SK-N-SH treated with all-trans-retinoic acid at 6 μM for 48 hours (cell line): ENCODE measurements around the gene USE1.

Experiments
- ATAC-seq: fragments of 200-7000 bp; cut with Tn5 transposase; 3 replicates; pipeline ENCODE4 v1.9.1; 2020; ENCODE audit warnings: mild to moderate bottlenecking, moderate library complexity
- ARNTL ChIP-seq: fragments of 450-650 bp; formaldehyde crosslinking; IDR thresholded peaks from 2 replicates; pipeline ENCODE4 v1.5.0; 2020; ENCODE audit warnings: low read depth, mild to moderate bottlenecking, moderate library complexity, borderline replicate concordance
- BACH2 ChIP-seq: fragments of 250-450 bp; sonication (Bioruptor Pico); IDR thresholded peaks from 2 replicates; pipeline ENCODE4 v1.9.0; 2021; ENCODE audit warnings: mild to moderate bottlenecking, borderline replicate concordance
- GLIS3 ChIP-seq: fragments of 250-450 bp; sonication (Bioruptor Pico); IDR thresholded peaks from 2 replicates; pipeline ENCODE4 v1.5.0; 2020; ENCODE audit warnings: mild to moderate bottlenecking, moderate library complexity
- ISL1 ChIP-seq: fragments of 250-450 bp; sonication (Bioruptor Pico); IDR thresholded peaks from 2 replicates; pipeline ENCODE4 v2.1.2; 2022; ENCODE audit warnings: mild to moderate bottlenecking, moderate library complexity
- OSR1 ChIP-seq: fragments of 250-450 bp; sonication (Bioruptor Pico); IDR thresholded peaks from 2 replicates; pipeline ENCODE4 v1.8.0; 2022; ENCODE audit warnings: moderate library complexity, mild to moderate bottlenecking, inconsistent platforms
- PATZ1 ChIP-seq: fragments of 250-450 bp; sonication (Bioruptor Pico); IDR thresholded peaks from 2 replicates; pipeline ENCODE4 v1.8.0; 2020; ENCODE audit warnings: mild to moderate bottlenecking, moderate library complexity, borderline replicate concordance
- PPARA ChIP-seq: fragments of 250-450 bp; sonication (Bioruptor Pico); IDR thresholded peaks from 2 replicates; pipeline ENCODE4 v1.5.0; 2020; ENCODE audit warnings: mild to moderate bottlenecking, borderline replicate concordance
- RARB ChIP-seq: fragments of 250-450 bp; sonication (Bioruptor Pico); IDR thresholded peaks from 2 replicates; pipeline ENCODE4 v1.8.0; 2021; ENCODE audit warnings: mild to moderate bottlenecking, moderate library complexity
- SNAI2 ChIP-seq: fragments of 250-450 bp; sonication (Bioruptor Pico); IDR thresholded peaks from 2 replicates; pipeline ENCODE4 v1.5.0; 2020; ENCODE audit warnings: mild to moderate bottlenecking, moderate library complexity
- TCF4 ChIP-seq: fragments of 250-450 bp; sonication (Bioruptor Pico); IDR thresholded peaks from 2 replicates; pipeline ENCODE4 v1.8.0; 2021; ENCODE audit warnings: mild to moderate bottlenecking, moderate library complexity, borderline replicate concordance
- TOX ChIP-seq: fragments of 250-450 bp; sonication (Bioruptor Pico); IDR thresholded peaks from 2 replicates; pipeline ENCODE4 v1.8.0; 2021; ENCODE audit warnings: mild to moderate bottlenecking, moderate library complexity, borderline replicate concordance
- ZC3H10 ChIP-seq: fragments of 250-450 bp; sonication (Bioruptor Pico); IDR thresholded peaks from 2 replicates; pipeline ENCODE4 v1.5.1; 2021; ENCODE audit warnings: mild to moderate bottlenecking, moderate library complexity
- ZFP3 ChIP-seq: fragments of 250-450 bp; sonication (Bioruptor Pico); IDR thresholded peaks from 2 replicates; pipeline ENCODE4 v1.5.0; 2020; ENCODE audit warnings: mild to moderate bottlenecking, moderate library complexity
- ZFP30 ChIP-seq: fragments of 450-650 bp; formaldehyde crosslinking; IDR thresholded peaks from 2 replicates; pipeline ENCODE4 v1.5.0; 2022; ENCODE audit warnings: mild to moderate bottlenecking, moderate library complexity
- ZNF565 ChIP-seq: fragments of 450-650 bp; formaldehyde crosslinking; conservative IDR thresholded peaks from 2 replicates; pipeline ENCODE4 v1.5.0; 2020; ENCODE audit warnings: low read depth, mild to moderate bottlenecking, moderate library complexity
- ZNF70 ChIP-seq: fragments of 450-650 bp; formaldehyde crosslinking; IDR thresholded peaks from 2 replicates; pipeline ENCODE4 v1.5.0; 2020; ENCODE audit warnings: mild to moderate bottlenecking, moderate library complexity
- ZNF8 ChIP-seq: fragments of 450-650 bp; formaldehyde crosslinking; IDR thresholded peaks from 2 replicates; pipeline ENCODE4 v1.5.0; 2020; ENCODE audit warnings: mild to moderate bottlenecking, moderate library complexity
- TF ChIP-seq, protein P1 (sequence below): fragments of 250-450 bp; sonication (Bioruptor Pico); IDR thresholded peaks from 2 replicates; pipeline ENCODE4 v1.5.0; 2020; ENCODE audit warnings: mild to moderate bottlenecking, moderate library complexity
- TF ChIP-seq, protein P2 (sequence below): fragments of 250-450 bp; sonication (Bioruptor Pico); IDR thresholded peaks from 2 replicates; pipeline ENCODE4 v1.5.1; 2020; ENCODE audit warnings: low read depth, mild to moderate bottlenecking, moderate library complexity
- TF ChIP-seq, protein P3 (sequence below): fragments of 250-450 bp; sonication (Bioruptor Pico); IDR thresholded peaks from 2 replicates; pipeline ENCODE4 v1.5.1; 2021; ENCODE audit warnings: mild to moderate bottlenecking, moderate library complexity
- TF ChIP-seq, protein P4 (sequence below): fragments of 250-450 bp; sonication (Bioruptor Pico); IDR thresholded peaks from 2 replicates; pipeline ENCODE4 v1.8.0; 2021; ENCODE audit warnings: low read depth, mild to moderate bottlenecking, moderate library complexity, borderline replicate concordance

Gene USE1

GRCh38 chr19:17197666-17198065 lies 17.5 kb upstream of the USE1 start:
- no peak for TF ChIP-seq OSR1
- ATAC-seq = no peak

DNA sequence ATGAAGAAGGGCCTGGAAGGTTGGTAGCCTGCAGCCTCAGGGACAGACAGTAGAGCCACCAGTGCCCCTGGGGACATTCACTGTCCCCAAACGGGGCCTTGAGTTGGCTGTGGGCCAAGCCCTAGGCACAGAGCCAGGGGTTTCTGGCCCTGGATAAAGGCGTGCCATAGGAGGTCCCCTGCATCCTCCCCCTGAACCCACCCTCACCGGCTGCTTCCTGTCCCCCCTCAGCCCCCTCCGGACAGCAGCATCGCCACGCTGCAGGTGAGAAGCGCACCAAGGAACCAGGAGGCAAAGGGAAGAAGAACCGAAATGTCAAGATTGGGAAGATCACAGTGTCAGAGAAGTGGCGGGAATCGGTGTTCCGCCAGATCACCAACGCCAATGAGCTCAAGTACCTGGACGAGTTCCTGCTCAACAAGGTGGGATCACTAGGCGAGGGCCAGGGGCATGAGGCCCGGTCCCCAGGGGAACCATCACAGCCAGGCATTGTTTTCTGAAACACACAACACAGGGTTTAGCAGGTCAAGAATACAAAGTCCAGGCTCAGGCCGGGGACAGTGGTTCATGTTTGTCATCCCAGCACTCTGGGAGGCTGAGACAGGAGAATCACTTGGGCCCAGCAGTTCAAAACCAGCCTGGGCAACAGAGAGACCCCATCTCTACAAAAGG lies 14.6 kb upstream of the USE1 start:
- no peak for ATAC-seq
- TF ChIP-seq TOX (CRISPR knock-in tag) (no peak), TCF4 (CRISPR knock-in tag) (no peak), ZNF70 (CRISPR knock-in tag) (no peak), ZC3H10 (CRISPR knock-in tag) (no peak), PPARA (CRISPR knock-in tag) (no peak), PATZ1 (no peak), OSR1 (no peak), ZNF8 (no peak), ZNF565 (CRISPR knock-in tag) (no peak)
- TF ChIP-seq, protein P1, sequence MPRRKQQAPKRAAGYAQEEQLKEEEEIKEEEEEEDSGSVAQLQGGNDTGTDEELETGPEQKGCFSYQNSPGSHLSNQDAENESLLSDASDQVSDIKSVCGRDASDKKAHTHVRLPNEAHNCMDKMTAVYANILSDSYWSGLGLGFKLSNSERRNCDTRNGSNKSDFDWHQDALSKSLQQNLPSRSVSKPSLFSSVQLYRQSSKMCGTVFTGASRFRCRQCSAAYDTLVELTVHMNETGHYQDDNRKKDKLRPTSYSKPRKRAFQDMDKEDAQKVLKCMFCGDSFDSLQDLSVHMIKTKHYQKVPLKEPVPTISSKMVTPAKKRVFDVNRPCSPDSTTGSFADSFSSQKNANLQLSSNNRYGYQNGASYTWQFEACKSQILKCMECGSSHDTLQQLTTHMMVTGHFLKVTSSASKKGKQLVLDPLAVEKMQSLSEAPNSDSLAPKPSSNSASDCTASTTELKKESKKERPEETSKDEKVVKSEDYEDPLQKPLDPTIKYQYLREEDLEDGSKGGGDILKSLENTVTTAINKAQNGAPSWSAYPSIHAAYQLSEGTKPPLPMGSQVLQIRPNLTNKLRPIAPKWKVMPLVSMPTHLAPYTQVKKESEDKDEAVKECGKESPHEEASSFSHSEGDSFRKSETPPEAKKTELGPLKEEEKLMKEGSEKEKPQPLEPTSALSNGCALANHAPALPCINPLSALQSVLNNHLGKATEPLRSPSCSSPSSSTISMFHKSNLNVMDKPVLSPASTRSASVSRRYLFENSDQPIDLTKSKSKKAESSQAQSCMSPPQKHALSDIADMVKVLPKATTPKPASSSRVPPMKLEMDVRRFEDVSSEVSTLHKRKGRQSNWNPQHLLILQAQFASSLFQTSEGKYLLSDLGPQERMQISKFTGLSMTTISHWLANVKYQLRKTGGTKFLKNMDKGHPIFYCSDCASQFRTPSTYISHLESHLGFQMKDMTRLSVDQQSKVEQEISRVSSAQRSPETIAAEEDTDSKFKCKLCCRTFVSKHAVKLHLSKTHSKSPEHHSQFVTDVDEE (CRISPR knock-in tag) = no peak
- TF ChIP-seq, protein P2, sequence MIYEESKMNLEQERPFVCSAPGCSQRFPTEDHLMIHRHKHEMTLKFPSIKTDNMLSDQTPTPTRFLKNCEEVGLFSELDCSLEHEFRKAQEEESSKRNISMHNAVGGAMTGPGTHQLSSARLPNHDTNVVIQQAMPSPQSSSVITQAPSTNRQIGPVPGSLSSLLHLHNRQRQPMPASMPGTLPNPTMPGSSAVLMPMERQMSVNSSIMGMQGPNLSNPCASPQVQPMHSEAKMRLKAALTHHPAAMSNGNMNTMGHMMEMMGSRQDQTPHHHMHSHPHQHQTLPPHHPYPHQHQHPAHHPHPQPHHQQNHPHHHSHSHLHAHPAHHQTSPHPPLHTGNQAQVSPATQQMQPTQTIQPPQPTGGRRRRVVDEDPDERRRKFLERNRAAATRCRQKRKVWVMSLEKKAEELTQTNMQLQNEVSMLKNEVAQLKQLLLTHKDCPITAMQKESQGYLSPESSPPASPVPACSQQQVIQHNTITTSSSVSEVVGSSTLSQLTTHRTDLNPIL (CRISPR knock-in tag) = no peak
- TF ChIP-seq, protein P3, sequence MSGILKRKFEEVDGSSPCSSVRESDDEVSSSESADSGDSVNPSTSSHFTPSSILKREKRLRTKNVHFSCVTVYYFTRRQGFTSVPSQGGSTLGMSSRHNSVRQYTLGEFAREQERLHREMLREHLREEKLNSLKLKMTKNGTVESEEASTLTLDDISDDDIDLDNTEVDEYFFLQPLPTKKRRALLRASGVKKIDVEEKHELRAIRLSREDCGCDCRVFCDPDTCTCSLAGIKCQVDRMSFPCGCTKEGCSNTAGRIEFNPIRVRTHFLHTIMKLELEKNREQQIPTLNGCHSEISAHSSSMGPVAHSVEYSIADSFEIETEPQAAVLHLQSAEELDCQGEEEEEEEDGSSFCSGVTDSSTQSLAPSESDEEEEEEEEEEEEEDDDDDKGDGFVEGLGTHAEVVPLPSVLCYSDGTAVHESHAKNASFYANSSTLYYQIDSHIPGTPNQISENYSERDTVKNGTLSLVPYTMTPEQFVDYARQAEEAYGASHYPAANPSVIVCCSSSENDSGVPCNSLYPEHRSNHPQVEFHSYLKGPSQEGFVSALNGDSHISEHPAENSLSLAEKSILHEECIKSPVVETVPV = no peak

DNA sequence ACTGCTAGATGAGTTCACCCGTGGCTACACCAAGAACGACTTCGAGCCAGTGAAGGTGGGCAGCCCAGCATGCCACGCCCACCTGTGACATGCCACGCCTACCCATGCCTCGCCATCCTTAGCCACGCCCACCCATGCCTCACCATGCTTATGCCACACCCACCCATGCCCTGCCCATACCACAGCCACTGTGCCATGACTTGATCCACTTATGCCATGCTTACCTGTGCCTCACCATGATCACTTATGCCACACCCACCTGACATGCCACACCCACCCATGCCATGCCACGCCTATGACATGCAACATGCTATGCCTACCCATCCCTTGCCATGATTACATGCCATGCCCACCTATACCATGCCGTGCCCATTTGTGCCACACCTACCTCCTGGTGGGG lies 12.9 kb upstream of the USE1 start:
- ATAC-seq = no peak
- TF ChIP-seq ZC3H10 (CRISPR knock-in tag) (no peak), TCF4 (CRISPR knock-in tag) (no peak), RARB (CRISPR knock-in tag) (no peak)

DNA sequence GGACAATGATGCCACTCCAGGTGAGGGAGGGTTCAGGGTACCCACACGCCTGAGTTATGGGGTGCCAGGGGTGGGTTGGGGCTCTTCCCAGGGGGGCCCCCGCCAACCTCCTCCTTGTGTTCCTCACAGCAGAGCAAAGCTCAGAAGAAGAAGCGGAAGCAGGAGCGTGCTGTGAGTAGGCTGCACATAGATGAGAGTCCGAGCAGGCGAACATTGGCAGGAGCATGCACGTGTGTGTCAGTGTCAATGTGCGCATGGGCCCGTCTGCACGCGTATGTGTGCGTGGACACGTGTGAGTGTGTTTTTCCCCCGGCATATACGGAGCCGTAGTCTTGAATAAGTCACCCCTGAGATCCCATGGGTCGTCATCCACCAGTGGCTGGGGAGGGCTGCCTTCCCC lies 12.4 kb upstream of the USE1 start:
- ATAC-seq = no peak
- TF ChIP-seq, protein P4, sequence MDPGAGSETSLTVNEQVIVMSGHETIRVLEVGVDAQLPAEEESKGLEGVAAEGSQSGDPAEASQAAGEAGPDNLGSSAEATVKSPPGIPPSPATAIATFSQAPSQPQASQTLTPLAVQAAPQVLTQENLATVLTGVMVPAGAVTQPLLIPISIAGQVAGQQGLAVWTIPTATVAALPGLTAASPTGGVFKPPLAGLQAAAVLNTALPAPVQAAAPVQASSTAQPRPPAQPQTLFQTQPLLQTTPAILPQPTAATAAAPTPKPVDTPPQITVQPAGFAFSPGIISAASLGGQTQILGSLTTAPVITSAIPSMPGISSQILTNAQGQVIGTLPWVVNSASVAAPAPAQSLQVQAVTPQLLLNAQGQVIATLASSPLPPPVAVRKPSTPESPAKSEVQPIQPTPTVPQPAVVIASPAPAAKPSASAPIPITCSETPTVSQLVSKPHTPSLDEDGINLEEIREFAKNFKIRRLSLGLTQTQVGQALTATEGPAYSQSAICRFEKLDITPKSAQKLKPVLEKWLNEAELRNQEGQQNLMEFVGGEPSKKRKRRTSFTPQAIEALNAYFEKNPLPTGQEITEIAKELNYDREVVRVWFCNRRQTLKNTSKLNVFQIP (CRISPR knock-in tag) = no peak
- TF ChIP-seq BACH2 (CRISPR knock-in tag) (no peak), GLIS3 (CRISPR knock-in tag) (no peak), SNAI2 (no peak), ZNF565 (CRISPR knock-in tag) (no peak), ZNF70 (CRISPR knock-in tag) (no peak), TOX (CRISPR knock-in tag) (no peak), RARB (CRISPR knock-in tag) (no peak), PATZ1 (no peak), ZFP3 (CRISPR knock-in tag) (no peak), ISL1 (CRISPR knock-in tag) (no peak), ZFP30 (CRISPR knock-in tag) (no peak), ZNF8 (no peak), ARNTL (no peak)
- TF ChIP-seq, protein P2 (CRISPR knock-in tag) = no peak
